HG03095 (cell line): ENCODE data around the gene TOP2A.
"Not testable (repeated sequence)": the region's sequence is repeated elsewhere in the genome, so short reads cannot be mapped to it uniquely, and the experiment has no call there.

Experiments used
- ATAC-seq: cut with Tn5 transposase; IDR thresholded peaks from one replicate; pipeline ENCODE4 v1.9.1; 2021; ENCODE audit warnings: moderate library complexity; ENCODE audit not compliant: unreplicated experiment

The TOP2A gene

GRCh38 chr17:40377832-40378231 lies 39.9 kb downstream of the TOP2A start:
- no peak for ATAC-seq

- not testable (repeated sequence) for ATAC-seq
These were observed 41.2 kb downstream of the TOP2A start for GRCh38 chr17:40376541-40376940.

- not testable (repeated sequence) for ATAC-seq
These were observed 41.9 kb downstream of the TOP2A start for GRCh38 chr17:40375786-40376185.

GRCh38 chr17:40374821-40375498 lies 42.7 kb downstream of the TOP2A start:
- no peak for ATAC-seq

- ATAC-seq: no peak
These were observed 43.7 kb downstream of the TOP2A start for GRCh38 chr17:40373999-40374398.

- no peak for ATAC-seq
These were observed 44.4 kb downstream of the TOP2A start for GRCh38 chr17:40373324-40373723.

GRCh38 chr17:40372644-40373043 lies 45.1 kb downstream of the TOP2A start:
- not testable (repeated sequence) for ATAC-seq

- ATAC-seq: no peak
These were observed 45.7 kb downstream of the TOP2A start for GRCh38 chr17:40372031-40372430.

- no peak for ATAC-seq
These were observed 46.3 kb downstream of the TOP2A start for GRCh38 chr17:40371261-40371929.

GRCh38 chr17:40369923-40370322 lies 47.8 kb downstream of the TOP2A start:
- ATAC-seq: no peak

GRCh38 chr17:40367728-40368127 lies 50.0 kb downstream of the TOP2A start:
- not testable (repeated sequence) for ATAC-seq

GRCh38 chr17:40366861-40367518 lies 50.7 kb downstream of the TOP2A start:
- no peak for ATAC-seq

- no peak for ATAC-seq
These were observed 51.4 kb downstream of the TOP2A start for GRCh38 chr17:40366076-40366860.

GRCh38 chr17:40364906-40365305 lies 52.8 kb downstream of the TOP2A start:
- ATAC-seq: no peak

- ATAC-seq: no peak
These were observed 53.4 kb downstream of the TOP2A start, which contains the start of gene GJD3 for GRCh38 chr17:40364121-40364861. Gene GJD3 (minus strand): TSS chr17:40364737. CDS start chr17:40363815, 922 bp downstream.

- ATAC-seq: peak; percentile 18
These were observed 54.4 kb downstream of the TOP2A start for GRCh38 chr17:40363111-40363827.

GRCh38 chr17:40362696-40363110 lies 55.0 kb downstream of the TOP2A start:
- ATAC-seq: peak; percentile 62

- ATAC-seq: no peak
These were observed 55.6 kb downstream of the TOP2A start for GRCh38 chr17:40361925-40362695.
